Osteocyte (in vitro differentiated cells): ENCODE results near the gene PABPN1. TPM values are rescaled to one million over a fixed set of nuclear protein-coding genes. Genes with fewer than 3 reads are reported as not detected.
A peak's percentile ranks its signal among the peaks of the same experiment; 100 is the strongest.

Experiments used
- DNase-seq: peaks from one replicate; pipeline ENCODE4 v3.0.0; 2021; ENCODE audit warnings: mixed read lengths; ENCODE audit not compliant: unreplicated experiment; ENCODE audit errors: extremely low spot score
- H3K27ac Mint-ChIP-seq: one replicate; pipeline ENCODE4 v1.8.0; 2021; ENCODE audit warnings: mild to moderate bottlenecking, mixed read lengths; ENCODE audit not compliant: unreplicated experiment
- H3K27me3 Mint-ChIP-seq: one replicate; pipeline ENCODE4 v1.8.0; 2021; ENCODE audit warnings: mixed read lengths; ENCODE audit not compliant: unreplicated experiment
- H3K36me3 Mint-ChIP-seq: one replicate; pipeline ENCODE4 v1.8.0; 2021; ENCODE audit warnings: mixed read lengths; ENCODE audit not compliant: unreplicated experiment
- H3K4me1 Mint-ChIP-seq: one replicate; pipeline ENCODE4 v1.8.0; 2021; ENCODE audit warnings: mixed read lengths; ENCODE audit not compliant: unreplicated experiment
- H3K4me3 Mint-ChIP-seq: one replicate; pipeline ENCODE4 v1.8.0; 2021; ENCODE audit warnings: mild to moderate bottlenecking, moderate library complexity, mixed read lengths; ENCODE audit not compliant: unreplicated experiment
- H3K9me3 Mint-ChIP-seq: one replicate; pipeline ENCODE4 v1.8.0; 2021; ENCODE audit warnings: mixed read lengths; ENCODE audit not compliant: unreplicated experiment
- CTCF ChIP-seq: fragments of 200-600 bp; sonication (generic); IDR thresholded peaks from 2 replicates; pipeline ENCODE4 v1.5.0; 2021; ENCODE audit warnings: antibody characterized with exemption, mild to moderate bottlenecking, moderate library complexity
- total RNA-seq: library from RNA; stranded (reverse); gene quantifications from 2 replicates; pipeline ENCODE4 v1.2.1, GENCODE V29; 2021

The PABPN1 gene
- total RNA-seq, 1 donor from 2014 or later: 175 TPM

GRCh38 chr14:23347406-23348296 is 26.4 kb downstream of the PABPN1 start:
- Mint-ChIP-seq H3K4me3 (no peak overlapping the region), H3K36me3 (no peaks in the 10 kb centered on the region), H3K4me1 (peaks cover under 1% of the 10 kb centered on the region), H3K27me3 (peaks cover 6% of the 10 kb centered on the region), H3K9me3 (no peaks in the 10 kb centered on the region), H3K27ac (no peak overlapping the region)
- no peak for DNase-seq
- TF ChIP-seq CTCF: no peak

DNA sequence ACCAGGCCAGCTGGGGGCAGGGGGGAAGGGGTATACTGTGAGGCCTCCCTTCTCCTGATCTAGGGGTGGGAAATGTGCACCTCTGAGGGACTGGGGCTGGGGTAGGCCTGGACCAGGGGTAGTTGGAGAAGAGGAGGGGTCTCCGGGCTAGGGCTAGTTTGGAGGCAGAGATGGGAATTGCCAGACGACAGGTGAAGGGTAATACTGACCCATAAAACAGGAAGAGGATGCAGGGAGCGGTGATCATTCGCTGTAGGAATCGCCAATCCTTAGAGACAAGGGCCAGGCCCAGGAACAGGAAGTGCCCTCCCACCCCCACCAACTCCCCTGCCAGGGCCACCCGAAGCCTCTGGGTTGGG is 27.0 kb downstream of the PABPN1 start:
- Mint-ChIP-seq H3K36me3 (no peaks in the 10 kb centered on the region), H3K27me3 (peaks cover 2% of the 10 kb centered on the region), H3K4me1 (peaks cover 5% of the 10 kb centered on the region), H3K9me3 (no peaks in the 10 kb centered on the region), H3K4me3 (no peak overlapping the region), H3K27ac (no peak overlapping the region)
- no peak for DNase-seq
- TF ChIP-seq CTCF: no peak

DNA sequence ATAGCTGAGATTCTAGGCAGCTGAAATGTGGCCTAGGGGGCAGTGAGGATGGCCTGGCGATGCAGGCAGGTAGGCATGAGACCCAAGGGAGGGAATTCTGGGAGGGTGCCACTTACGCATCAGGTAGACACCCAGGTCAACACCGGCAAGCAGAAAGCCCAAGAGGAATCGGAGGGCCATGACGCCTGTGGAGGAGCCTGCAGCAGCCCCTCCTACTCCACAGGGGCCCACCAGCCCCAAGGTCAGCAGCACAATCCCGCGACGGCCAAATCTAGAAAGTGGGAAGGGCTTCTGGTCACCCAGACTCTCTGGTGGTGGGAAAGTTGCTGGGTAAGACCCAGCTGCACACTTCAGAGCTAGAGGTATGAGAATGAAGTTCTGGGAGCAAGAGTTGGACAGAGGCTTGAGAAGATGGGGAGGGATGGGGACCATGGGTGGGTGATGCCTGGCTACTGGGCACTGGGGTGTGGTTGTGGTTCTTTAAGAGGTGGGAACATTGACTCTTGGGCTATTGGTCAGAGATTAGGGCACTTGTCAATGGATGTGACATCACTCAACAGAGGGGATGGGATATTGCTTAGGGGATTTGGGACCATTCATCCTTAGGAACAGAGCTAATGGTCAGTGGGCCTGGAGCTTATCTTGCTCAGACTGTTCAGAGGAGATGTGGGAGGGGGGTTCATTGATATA is 28.0 kb downstream of the PABPN1 start:
- no peak overlapping the region for H3K27ac Mint-ChIP-seq
- no peaks in the 10 kb centered on the region for H3K27me3 Mint-ChIP-seq
- H3K4me1 Mint-ChIP-seq: peaks cover 8% of the 10 kb centered on the region

GRCh38 chr14:23351681-23352505 is 30.6 kb downstream of the PABPN1 start:
- no peak overlapping the region for H3K27ac Mint-ChIP-seq
- peaks cover 7% of the 10 kb centered on the region for H3K36me3 Mint-ChIP-seq
- no peak for DNase-seq
- H3K9me3 Mint-ChIP-seq: no peaks in the 10 kb centered on the region
- no peaks in the 10 kb centered on the region for H3K27me3 Mint-ChIP-seq
- peaks cover 8% of the 10 kb centered on the region for H3K4me1 Mint-ChIP-seq
- TF ChIP-seq CTCF: peak; percentile 22
- H3K4me3 Mint-ChIP-seq: peak overlapping the region; percentile 75

More for the DNA sequence above, 28.0 kb downstream of the PABPN1 start:
- Mint-ChIP-seq H3K4me3 (no peak overlapping the region), H3K9me3 (no peaks in the 10 kb centered on the region), H3K36me3 (no peaks in the 10 kb centered on the region)
- TF ChIP-seq CTCF: no peak
- no peak for DNase-seq
